ENCODE data around the gene CERCAM.
"Not testable (repeated sequence)": the region's sequence is repeated elsewhere in the genome, so short reads cannot be mapped to it uniquely, and the experiment has no call there.

Gene CERCAM

GRCh38 chr9:128420060-128420650 is 502 bp upstream of the CERCAM start:
- Histone ChIP-seq H3K4me3 (peak overlapping the region; percentile 76), H3K9me3 (ENCODE audit: low read depth, low read length) (no peaks in the 10 kb centered on the region), H3K36me3 (ENCODE audit: insufficient read depth, low read length) (no peaks in the 10 kb centered on the region), H3K27ac (no peak overlapping the region), H3K9ac (ENCODE audit: insufficient read length) (no peak overlapping the region)
- no peak for TF ChIP-seq POLR2AphosphoS5 (IDR thresholded peaks at IDR 0.05; ENCODE audit: borderline replicate concordance, low read depth, low read length)
- TF ChIP-seq EZH2 (IDR thresholded peaks at IDR 0.05) = no peak
- TF ChIP-seq FOXP2 (optimal IDR thresholded peaks at IDR 0.05; ENCODE audit: control extremely low read depth, extremely low read length, insufficient read depth) = no peak
- DNase-seq (ENCODE audit: low read depth, low spot score) = no peak

- Histone ChIP-seq H3K27ac (no peak overlapping the region), H3K36me3 (ENCODE audit: insufficient read depth, low read length) (no peaks in the 10 kb centered on the region), H3K4me3 (no peak overlapping the region), H3K9ac (ENCODE audit: insufficient read length) (no peak overlapping the region), H3K9me3 (ENCODE audit: low read depth, low read length) (no peaks in the 10 kb centered on the region)
- no peak for TF ChIP-seq POLR2AphosphoS5 (IDR thresholded peaks at IDR 0.05; ENCODE audit: borderline replicate concordance, low read depth, low read length)
- no peak for DNase-seq (ENCODE audit: low read depth, low spot score)
Observed at GRCh38 chr9:128421482-128421996, 882 bp downstream of the CERCAM start.

- H3K27ac ChIP-seq; H3K9me3 ChIP-seq (ENCODE audit: low read depth, low read length); H3K9ac ChIP-seq (ENCODE audit: insufficient read length); H3K36me3 ChIP-seq (ENCODE audit: insufficient read depth, low read length); DNase-seq (ENCODE audit: low read depth, low spot score); H3K4me3 ChIP-seq: not testable (repeated sequence)
Observed at GRCh38 chr9:128422022-128422782, 1.5 kb downstream of the CERCAM start.

- DNase-seq (ENCODE audit: low read depth, low spot score) = no peak
- no peak for TF ChIP-seq EZH2 (IDR thresholded peaks at IDR 0.05)
- no peak for TF ChIP-seq POLR2AphosphoS5 (IDR thresholded peaks at IDR 0.05; ENCODE audit: borderline replicate concordance, low read depth, low read length)
- TF ChIP-seq FOXP2 (optimal IDR thresholded peaks at IDR 0.05; ENCODE audit: control extremely low read depth, extremely low read length, insufficient read depth) = no peak
- Histone ChIP-seq H3K9ac (ENCODE audit: insufficient read length) (no peak overlapping the region), H3K27ac (no peak overlapping the region), H3K4me3 (no peak overlapping the region), H3K9me3 (ENCODE audit: low read depth, low read length) (no peaks in the 10 kb centered on the region), H3K36me3 (ENCODE audit: insufficient read depth, low read length) (no peaks in the 10 kb centered on the region)
Observed at GRCh38 chr9:128422783-128423150, 2.1 kb downstream of the CERCAM start.

DNA sequence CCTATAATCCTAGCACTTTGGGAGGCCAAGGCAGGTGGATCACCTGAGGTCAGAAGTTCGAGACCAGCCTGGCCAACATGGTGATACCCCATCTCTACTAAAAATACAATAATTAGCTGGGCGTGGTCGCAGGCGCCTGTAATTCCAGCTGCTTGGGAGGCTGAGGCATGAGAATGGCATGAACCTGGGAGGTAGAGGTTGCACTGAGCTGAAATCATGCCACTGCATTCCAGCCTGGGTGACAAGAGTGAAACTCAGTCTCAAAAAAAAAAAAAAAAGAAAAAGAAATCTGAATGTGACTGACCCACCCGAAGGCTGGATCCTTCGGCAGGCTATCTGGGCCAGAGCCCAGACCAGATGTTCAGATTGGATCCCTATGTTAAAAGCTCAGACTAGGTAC is 2.7 kb downstream of the CERCAM start:
- not testable (repeated sequence) for H3K27ac ChIP-seq, H3K4me3 ChIP-seq

DNA sequence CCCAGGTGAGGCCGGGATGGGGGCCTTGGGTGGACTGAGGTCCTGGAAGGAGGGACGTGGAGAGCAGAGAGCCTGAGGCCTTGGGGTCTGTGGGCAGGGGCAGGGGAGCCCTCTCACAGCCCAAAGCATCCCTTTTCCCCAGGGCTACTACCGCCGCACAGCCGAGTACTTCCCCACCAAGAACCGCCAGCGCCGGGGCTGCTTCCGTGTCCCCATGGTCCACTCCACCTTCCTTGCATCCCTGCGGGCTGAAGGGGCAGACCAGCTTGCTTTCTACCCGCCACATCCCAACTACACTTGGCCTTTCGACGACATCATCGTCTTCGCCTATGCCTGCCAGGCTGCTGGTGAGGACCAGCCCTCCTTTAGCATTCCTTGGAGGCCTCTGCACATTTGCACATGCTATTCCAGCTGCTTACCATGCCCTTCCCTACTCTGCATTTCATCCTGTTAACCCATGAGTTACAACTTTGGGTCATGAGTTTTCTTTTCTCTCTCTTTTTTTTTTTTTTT is 3.7 kb downstream of the CERCAM start:
- no peak overlapping the region for H3K9ac ChIP-seq (ENCODE audit: insufficient read length)
- no peak for DNase-seq (ENCODE audit: low read depth, low spot score)
- no peak overlapping the region for H3K4me3 ChIP-seq
- no peak overlapping the region for H3K27ac ChIP-seq
- no peaks in the 10 kb centered on the region for H3K9me3 ChIP-seq (ENCODE audit: low read depth, low read length)
- TF ChIP-seq EZH2 (IDR thresholded peaks at IDR 0.05) (no peak), FOXP2 (optimal IDR thresholded peaks at IDR 0.05; ENCODE audit: control extremely low read depth, extremely low read length, insufficient read depth) (no peak), POLR2AphosphoS5 (IDR thresholded peaks at IDR 0.05; ENCODE audit: borderline replicate concordance, low read depth, low read length) (no peak)
- no peaks in the 10 kb centered on the region for H3K36me3 ChIP-seq (ENCODE audit: insufficient read depth, low read length)

More for the DNA sequence above, 2.7 kb downstream of the CERCAM start:
- H3K9me3 ChIP-seq (ENCODE audit: low read depth, low read length); H3K36me3 ChIP-seq (ENCODE audit: insufficient read depth, low read length); DNase-seq (ENCODE audit: low read depth, low spot score); H3K9ac ChIP-seq (ENCODE audit: insufficient read length): not testable (repeated sequence)

DNA sequence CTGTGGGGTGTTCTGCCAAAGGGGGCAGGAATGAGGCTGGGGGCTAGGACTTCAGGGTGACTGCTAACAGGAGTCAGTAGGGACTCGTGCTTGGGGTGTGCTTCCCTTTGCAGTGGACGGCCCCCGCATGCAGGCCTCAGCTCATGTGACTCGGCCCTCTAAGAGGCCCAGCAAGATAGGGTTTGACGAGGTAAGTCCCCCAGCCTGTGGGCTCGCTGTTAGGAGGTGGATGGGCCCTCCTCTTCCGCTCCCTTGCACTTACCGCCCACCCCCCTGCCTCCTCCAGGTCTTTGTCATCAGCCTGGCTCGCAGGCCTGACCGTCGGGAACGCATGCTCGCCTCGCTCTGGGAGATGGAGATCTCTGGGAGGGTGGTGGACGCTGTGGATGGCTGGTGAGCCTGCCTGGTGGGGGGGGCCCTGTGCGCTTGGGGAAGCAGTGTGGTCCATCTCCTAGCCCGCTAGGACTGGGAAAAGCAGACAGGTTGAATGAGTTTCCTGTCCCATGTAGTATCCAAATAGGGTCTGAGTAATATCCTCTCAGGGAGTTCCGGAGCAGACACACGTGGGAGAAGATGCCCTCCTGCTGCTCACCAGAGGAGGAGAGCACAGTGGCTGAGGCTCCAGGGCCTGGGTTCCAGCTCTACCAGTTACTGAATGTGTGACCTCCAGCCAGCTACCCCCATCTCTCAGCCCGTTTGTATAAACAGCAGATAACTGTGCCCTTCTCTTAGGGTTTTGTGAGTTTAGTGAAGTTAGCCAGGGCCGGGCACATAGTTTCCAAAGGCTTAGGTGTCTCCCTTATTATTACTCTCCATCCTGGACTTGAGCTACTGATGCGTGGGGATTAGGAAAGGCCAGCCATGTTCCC is 8.2 kb downstream of the CERCAM start:
- no peak overlapping the region for H3K4me3 ChIP-seq
- H3K9ac ChIP-seq (ENCODE audit: insufficient read length) = no peak overlapping the region
- H3K36me3 ChIP-seq (ENCODE audit: insufficient read depth, low read length) = no peaks in the 10 kb centered on the region
- no peaks in the 10 kb centered on the region for H3K9me3 ChIP-seq (ENCODE audit: low read depth, low read length)
- no peak for DNase-seq (ENCODE audit: low read depth, low spot score)
- no peak overlapping the region for H3K27ac ChIP-seq
- TF ChIP-seq POLR2AphosphoS5 (IDR thresholded peaks at IDR 0.05; ENCODE audit: borderline replicate concordance, low read depth, low read length) (no peak), EZH2 (IDR thresholded peaks at IDR 0.05) (no peak), FOXP2 (optimal IDR thresholded peaks at IDR 0.05; ENCODE audit: control extremely low read depth, extremely low read length, insufficient read depth) (no peak)

DNA sequence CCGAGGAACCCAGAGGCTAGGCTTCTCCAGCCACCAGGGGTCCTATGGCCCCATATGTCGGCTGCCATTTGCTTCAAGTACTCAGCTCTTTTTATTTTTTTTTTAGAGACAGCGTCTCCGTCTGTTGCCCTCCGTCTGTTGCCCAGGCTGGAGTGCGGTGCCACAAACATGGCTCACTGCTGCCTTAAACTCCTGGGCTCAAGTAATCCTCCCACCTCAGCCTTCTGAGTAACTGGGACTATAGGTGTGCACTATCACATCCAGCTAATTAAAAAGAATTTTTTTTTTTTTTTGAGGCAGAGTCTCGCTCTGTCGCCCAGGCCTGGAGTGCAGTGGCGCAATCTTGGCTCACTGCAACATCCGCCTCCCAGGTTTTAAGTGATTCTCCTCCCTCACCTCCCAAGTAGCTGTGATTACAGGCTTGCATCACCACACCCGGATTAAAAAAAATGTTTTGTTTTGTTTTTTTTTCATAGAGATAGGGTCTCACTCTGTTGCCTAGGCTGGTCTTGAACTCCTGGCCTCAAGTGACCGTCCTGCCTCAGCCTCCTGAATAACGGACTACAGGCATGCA is 8.9 kb downstream of the CERCAM start:
- no peak for DNase-seq (ENCODE audit: low read depth, low spot score)
- TF ChIP-seq EZH2 (IDR thresholded peaks at IDR 0.05) (no peak), POLR2AphosphoS5 (IDR thresholded peaks at IDR 0.05; ENCODE audit: borderline replicate concordance, low read depth, low read length) (no peak)

More for the DNA sequence above, 8.9 kb downstream of the CERCAM start:
- Histone ChIP-seq H3K36me3 (ENCODE audit: insufficient read depth, low read length) (no peaks in the 10 kb centered on the region), H3K9me3 (ENCODE audit: low read depth, low read length) (no peaks in the 10 kb centered on the region), H3K9ac (ENCODE audit: insufficient read length) (no peak overlapping the region), H3K4me3 (no peak overlapping the region), H3K27ac (no peak overlapping the region)

Data from SK-N-MC (cell line).